Measurements from ENCODE around the gene DPPA2.

DNA sequence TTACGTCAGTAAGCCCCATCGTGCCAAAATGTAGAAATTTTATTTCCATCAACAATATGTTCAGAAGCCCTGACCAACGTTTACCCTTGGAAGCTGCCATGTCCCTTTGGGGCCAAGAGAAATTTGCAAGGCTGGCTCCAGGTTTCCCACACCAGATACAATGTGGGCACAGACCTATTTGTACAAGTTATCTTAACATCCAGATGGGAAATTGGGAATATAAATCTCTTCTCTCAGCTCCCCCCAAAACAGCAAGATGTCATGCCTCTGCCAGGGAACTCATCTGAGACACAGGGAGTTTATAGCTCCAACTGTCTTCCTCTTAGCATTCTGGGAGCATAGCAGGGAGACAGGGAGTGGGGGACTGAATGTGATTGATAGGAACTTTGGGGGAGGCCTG is 9.3 kb upstream of the DPPA2 start:
- TF ChIP-seq, protein P1, sequence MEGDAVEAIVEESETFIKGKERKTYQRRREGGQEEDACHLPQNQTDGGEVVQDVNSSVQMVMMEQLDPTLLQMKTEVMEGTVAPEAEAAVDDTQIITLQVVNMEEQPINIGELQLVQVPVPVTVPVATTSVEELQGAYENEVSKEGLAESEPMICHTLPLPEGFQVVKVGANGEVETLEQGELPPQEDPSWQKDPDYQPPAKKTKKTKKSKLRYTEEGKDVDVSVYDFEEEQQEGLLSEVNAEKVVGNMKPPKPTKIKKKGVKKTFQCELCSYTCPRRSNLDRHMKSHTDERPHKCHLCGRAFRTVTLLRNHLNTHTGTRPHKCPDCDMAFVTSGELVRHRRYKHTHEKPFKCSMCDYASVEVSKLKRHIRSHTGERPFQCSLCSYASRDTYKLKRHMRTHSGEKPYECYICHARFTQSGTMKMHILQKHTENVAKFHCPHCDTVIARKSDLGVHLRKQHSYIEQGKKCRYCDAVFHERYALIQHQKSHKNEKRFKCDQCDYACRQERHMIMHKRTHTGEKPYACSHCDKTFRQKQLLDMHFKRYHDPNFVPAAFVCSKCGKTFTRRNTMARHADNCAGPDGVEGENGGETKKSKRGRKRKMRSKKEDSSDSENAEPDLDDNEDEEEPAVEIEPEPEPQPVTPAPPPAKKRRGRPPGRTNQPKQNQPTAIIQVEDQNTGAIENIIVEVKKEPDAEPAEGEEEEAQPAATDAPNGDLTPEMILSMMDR (IDR thresholded peaks at IDR 0.05), result no peak
- TF ChIP-seq POLR2A (IDR thresholded peaks at IDR 0.05), result no peak

All from thyroid gland (tissue), 4 donors.